SJSA1 (cell line): ENCODE data around the gene VMO1. TPM values are rescaled to one million over a fixed set of nuclear protein-coding genes. Genes with fewer than 3 reads are reported as not detected.

Source experiments
- DNase-seq, 2 experiments: peaks; one replicate each; pipeline ENCODE4 v3.0.0-alpha.2; 2015 to 2020; ENCODE audit warnings: low spot score in 2 of 2, low read depth in 1 of 2
- H3K27ac ChIP-seq: fragments of 250-450 bp; sonication (Bioruptor Pico); 2 replicates; pipeline ENCODE4 v1.5.1; 2020; ENCODE audit warnings: mild to moderate bottlenecking, moderate library complexity
- H3K27me3 ChIP-seq: fragments of 250-450 bp; sonication (Bioruptor Pico); replicated peaks from 2 replicates; pipeline ENCODE4 v1.5.1; 2020; ENCODE audit warnings: mild to moderate bottlenecking, moderate library complexity
- H3K36me3 ChIP-seq: fragments of 250-450 bp; sonication (Bioruptor Pico); 2 replicates; pipeline ENCODE4 v1.5.1; 2020; ENCODE audit warnings: mild to moderate bottlenecking
- H3K4me1 ChIP-seq: fragments of 250-450 bp; sonication (Bioruptor Pico); replicated peaks from 2 replicates; pipeline ENCODE4 v1.6.1; 2021; ENCODE audit warnings: mild to moderate bottlenecking
- H3K4me3 ChIP-seq: fragments of 250-450 bp; sonication (Bioruptor Pico); 2 replicates; pipeline ENCODE4 v1.5.1; 2020; ENCODE audit warnings: mild to moderate bottlenecking
- H3K9me3 ChIP-seq: fragments of 250-450 bp; sonication (Bioruptor Pico); replicated peaks from 2 replicates; pipeline ENCODE4 v1.5.1; 2020; ENCODE audit warnings: mild to moderate bottlenecking
- total RNA-seq: library from RNA; depleted of rRNA; stranded (reverse); fragments of >200 nt; shearing (Covaris generic); gene quantifications from 2 replicates; pipeline ENCODE4 v1.2.3, GENCODE V29; 2014

VMO1 gene
- total RNA-seq, 1 experiment from 2014 or later, result not detected

DNA sequence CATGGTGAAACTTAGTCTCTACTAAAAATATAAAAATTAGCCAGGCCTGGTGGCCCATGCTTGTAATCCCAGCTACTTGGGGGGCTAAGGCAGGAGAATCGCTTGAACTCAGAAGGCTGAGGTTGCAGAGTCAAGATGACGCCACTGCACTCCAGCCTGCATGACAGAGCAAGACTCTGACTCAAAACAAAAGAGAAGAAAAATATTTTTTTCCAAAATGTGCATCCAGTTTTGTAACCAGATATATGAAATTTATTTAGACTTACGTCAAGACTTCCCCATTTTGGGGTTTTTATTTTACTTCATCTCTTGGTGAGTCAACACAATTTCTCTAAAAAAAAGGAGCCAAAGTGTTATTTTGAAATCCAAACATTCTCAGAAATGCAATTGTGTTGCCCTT lies 20.0 kb downstream of the VMO1 start:
- H3K27me3 ChIP-seq, result peaks cover 5% of the 10 kb centered on the region; the same call in 1 of the 2 replicates
- no peaks in the 10 kb centered on the region for H3K9me3 ChIP-seq
- H3K27ac ChIP-seq, result no peak overlapping the region
- H3K4me1 ChIP-seq, result no peaks in the 10 kb centered on the region
- no peak overlapping the region for H3K4me3 ChIP-seq
- H3K36me3 ChIP-seq, result no peaks in the 10 kb centered on the region
- no peak for DNase-seq

DNA sequence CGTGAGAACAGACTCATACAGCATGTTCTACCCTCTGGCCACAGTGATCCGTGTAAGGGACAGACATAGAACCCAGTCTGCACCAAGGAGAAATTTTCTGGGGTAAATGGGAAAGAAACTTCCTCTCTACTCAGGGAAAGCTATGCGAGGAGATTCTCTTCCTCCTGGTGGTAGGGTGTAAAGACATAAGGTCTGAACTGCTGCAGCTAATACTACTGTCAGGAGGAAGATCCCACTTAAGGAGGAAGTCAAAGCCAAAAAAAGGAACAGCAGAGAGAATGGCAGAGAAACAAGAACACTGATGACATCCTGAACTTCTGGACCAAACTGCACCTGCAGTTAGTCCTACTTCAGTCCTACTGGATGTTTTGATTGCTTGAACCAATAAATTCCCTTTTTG lies 21.6 kb downstream of the VMO1 start:
- no peak overlapping the region for H3K27ac ChIP-seq
- peaks cover 5% of the 10 kb centered on the region; the same call in 1 of the 2 replicates for H3K27me3 ChIP-seq
- no peak overlapping the region for H3K4me3 ChIP-seq
- no peaks in the 10 kb centered on the region for H3K9me3 ChIP-seq
- H3K4me1 ChIP-seq, result no peaks in the 10 kb centered on the region
- H3K36me3 ChIP-seq, result no peaks in the 10 kb centered on the region
- no peak for DNase-seq

DNA sequence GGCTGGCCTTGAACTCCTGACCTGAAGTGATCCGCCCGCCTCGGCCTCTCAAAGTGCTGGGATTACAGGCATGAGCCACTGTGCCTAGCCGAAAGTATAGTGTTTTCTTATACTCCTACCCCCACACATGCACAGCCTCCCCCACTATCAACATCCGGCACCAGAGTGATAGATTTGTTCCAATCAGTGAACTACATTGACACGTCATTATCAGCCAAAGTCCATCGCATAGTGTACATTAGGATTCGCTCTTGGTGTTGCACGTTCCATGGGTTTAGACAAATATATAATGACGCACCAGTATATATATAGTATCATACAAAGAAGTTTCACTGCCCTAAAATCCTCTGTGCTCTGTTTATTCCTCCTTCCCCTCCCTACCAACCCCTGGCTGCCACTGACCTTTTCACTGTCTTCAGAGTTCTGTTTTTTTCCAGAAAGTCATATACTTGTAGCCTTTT lies 26.4 kb downstream of the VMO1 start:
- H3K36me3 ChIP-seq, result no peaks in the 10 kb centered on the region
- H3K27me3 ChIP-seq, result peaks cover 27% of the 10 kb centered on the region
- no peak for DNase-seq
- no peaks in the 10 kb centered on the region for H3K4me1 ChIP-seq
- no peaks in the 10 kb centered on the region for H3K9me3 ChIP-seq
- H3K27ac ChIP-seq, result no peak overlapping the region
- no peak overlapping the region for H3K4me3 ChIP-seq

GRCh38 chr17:4753392-4753791 lies 32.8 kb downstream of the VMO1 start:
- no peaks in the 10 kb centered on the region for H3K9me3 ChIP-seq
- no peaks in the 10 kb centered on the region for H3K36me3 ChIP-seq
- no peak overlapping the region for H3K4me3 ChIP-seq
- no peak for DNase-seq
- no peaks in the 10 kb centered on the region for H3K4me1 ChIP-seq
- peaks cover 46% of the 10 kb centered on the region for H3K27me3 ChIP-seq
- H3K27ac ChIP-seq, result no peak overlapping the region

DNA sequence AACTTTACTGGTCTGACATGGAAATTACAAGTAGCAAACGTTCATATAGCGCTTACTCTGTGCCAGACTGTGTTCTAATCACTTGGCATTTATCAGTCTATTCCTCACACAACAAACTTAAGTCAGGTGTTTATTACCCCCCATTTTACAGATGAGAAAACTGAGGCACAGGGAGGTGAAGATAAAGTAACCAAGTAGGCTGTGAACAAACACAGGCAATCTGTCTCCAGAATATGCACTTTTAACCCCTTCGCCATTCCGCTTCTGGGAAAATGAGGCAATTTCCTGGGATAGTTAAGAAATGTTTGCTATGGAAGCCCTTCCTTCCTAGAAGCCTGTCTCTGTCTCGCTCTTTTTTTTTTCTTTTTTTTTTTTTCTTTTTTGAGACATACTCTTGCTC lies 34.2 kb downstream of the VMO1 start:
- Histone ChIP-seq H3K36me3 (no peaks in the 10 kb centered on the region), H3K27me3 (peaks cover 41% of the 10 kb centered on the region), H3K9me3 (no peaks in the 10 kb centered on the region), H3K27ac (no peak overlapping the region), H3K4me3 (no peak overlapping the region), H3K4me1 (no peaks in the 10 kb centered on the region)
- DNase-seq, result no peak

DNA sequence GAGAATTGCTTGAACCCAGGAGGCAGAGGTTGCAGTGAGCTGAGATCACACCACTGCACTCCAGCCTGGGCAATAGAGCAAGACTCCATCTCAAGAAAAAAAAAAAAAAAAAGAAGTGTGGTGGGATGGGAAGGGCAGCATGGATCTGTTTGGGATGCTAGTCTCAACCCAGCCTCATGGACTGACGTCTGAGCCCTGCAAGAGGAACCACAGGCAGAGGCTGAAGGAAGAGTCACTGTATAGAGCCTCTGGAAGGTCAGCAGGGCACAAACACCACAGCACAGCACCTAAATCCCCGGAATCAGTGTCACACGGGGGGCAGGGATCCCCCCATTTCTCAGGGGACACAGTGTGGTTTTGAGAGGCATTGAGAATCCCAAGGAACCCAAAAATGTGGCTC lies 35.6 kb downstream of the VMO1 start:
- Histone ChIP-seq H3K9me3 (no peaks in the 10 kb centered on the region), H3K27ac (no peak overlapping the region), H3K36me3 (no peaks in the 10 kb centered on the region), H3K4me3 (no peak overlapping the region), H3K4me1 (no peaks in the 10 kb centered on the region), H3K27me3 (peaks cover 38% of the 10 kb centered on the region)
- DNase-seq, result no peak

DNA sequence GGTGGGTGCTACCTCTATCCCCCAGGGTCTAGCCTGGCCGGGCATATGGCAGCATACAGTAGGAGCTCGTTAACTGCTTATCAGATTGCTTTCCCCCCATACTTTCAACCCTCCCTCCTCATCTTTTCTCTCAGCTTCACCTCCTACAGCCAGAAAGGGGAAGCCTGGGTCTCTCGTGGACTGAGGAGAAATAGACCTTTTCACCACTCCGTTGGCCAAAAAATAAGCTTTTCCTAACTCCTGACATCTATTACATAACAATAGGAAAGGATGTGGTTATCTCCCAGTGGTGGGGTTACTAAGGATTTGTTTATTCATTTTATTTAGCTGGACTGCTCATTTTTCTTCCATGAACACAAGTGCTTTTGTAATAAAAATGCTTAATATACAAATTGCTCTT lies 37.5 kb downstream of the VMO1 start:
- Histone ChIP-seq H3K4me3 (no peak overlapping the region), H3K36me3 (no peaks in the 10 kb centered on the region), H3K27me3 (peaks cover 30% of the 10 kb centered on the region)

GRCh38 chr17:4747847-4748246 lies 38.3 kb downstream of the VMO1 start:
- H3K27me3 ChIP-seq, result peaks cover 26% of the 10 kb centered on the region

More for the DNA sequence above, 37.5 kb downstream of the VMO1 start:
- Histone ChIP-seq H3K9me3 (no peaks in the 10 kb centered on the region), H3K27ac (no peak overlapping the region), H3K4me1 (no peaks in the 10 kb centered on the region)
- no peak for DNase-seq

GRCh38 chr17:4744999-4745969 lies 40.9 kb downstream of the VMO1 start:
- no peaks in the 10 kb centered on the region for H3K4me1 ChIP-seq
- no peaks in the 10 kb centered on the region for H3K36me3 ChIP-seq
- peaks cover 28% of the 10 kb centered on the region for H3K27me3 ChIP-seq
- no peak overlapping the region for H3K27ac ChIP-seq
- no peak overlapping the region for H3K4me3 ChIP-seq
- no peak for DNase-seq
- no peaks in the 10 kb centered on the region for H3K9me3 ChIP-seq

More at GRCh38 chr17:4747847-4748246, 38.3 kb downstream of the VMO1 start:
- Histone ChIP-seq H3K9me3 (no peaks in the 10 kb centered on the region), H3K27ac (no peak overlapping the region), H3K4me3 (no peak overlapping the region), H3K36me3 (no peaks in the 10 kb centered on the region), H3K4me1 (no peaks in the 10 kb centered on the region)
- no peak for DNase-seq

- Histone ChIP-seq H3K27ac (no peak overlapping the region), H3K4me1 (peaks cover 11% of the 10 kb centered on the region), H3K9me3 (peaks cover 3% of the 10 kb centered on the region; the same call in 1 of the 2 replicates), H3K36me3 (0 out of 2 replicates have a peak, but pooled peaks cover 3% of the 10 kb centered on the region), H3K4me3 (no peak overlapping the region), H3K27me3 (peaks cover 30% of the 10 kb centered on the region)
- no peak for DNase-seq
Observed at GRCh38 chr17:4743898-4744297, 42.3 kb downstream of the VMO1 start.

- Histone ChIP-seq H3K9me3 (peaks cover 3% of the 10 kb centered on the region; the same call in 1 of the 2 replicates), H3K36me3 (0 out of 2 replicates have a peak, but pooled peaks cover 3% of the 10 kb centered on the region), H3K27ac (no peak overlapping the region), H3K4me1 (peaks cover 14% of the 10 kb centered on the region), H3K4me3 (no peak overlapping the region), H3K27me3 (peaks cover 29% of the 10 kb centered on the region)
- DNase-seq, result no peak
Observed at GRCh38 chr17:4743216-4743615, 42.9 kb downstream of the VMO1 start.

DNA sequence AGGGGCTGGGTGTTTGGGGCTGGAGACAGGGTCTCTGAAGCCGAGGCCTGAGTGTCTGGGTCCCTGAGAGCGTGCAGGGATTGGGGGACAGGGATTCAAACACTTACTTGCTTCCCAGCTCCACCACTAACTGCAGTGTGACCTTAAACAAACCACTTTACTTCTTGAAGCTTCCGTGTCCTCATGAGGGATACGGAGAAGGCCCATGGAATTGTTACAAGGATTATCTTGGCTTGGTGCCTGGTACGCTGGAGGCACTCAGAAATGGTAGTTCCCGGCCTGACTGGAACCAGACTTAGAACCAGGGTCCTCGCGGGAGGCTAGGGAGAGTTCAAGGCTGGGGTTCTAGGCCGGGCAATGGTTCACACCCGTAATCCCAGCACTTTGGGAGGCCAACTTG lies 43.5 kb downstream of the VMO1 start:
- peaks cover 14% of the 10 kb centered on the region for H3K4me1 ChIP-seq
- H3K9me3 ChIP-seq, result peaks cover 3% of the 10 kb centered on the region; the same call in 1 of the 2 replicates
- 0 out of 2 replicates have a peak, but pooled peaks cover 3% of the 10 kb centered on the region for H3K36me3 ChIP-seq
- H3K27me3 ChIP-seq, result peaks cover 31% of the 10 kb centered on the region
- no peak overlapping the region for H3K4me3 ChIP-seq
- no peak overlapping the region for H3K27ac ChIP-seq
- DNase-seq, result no peak

DNA sequence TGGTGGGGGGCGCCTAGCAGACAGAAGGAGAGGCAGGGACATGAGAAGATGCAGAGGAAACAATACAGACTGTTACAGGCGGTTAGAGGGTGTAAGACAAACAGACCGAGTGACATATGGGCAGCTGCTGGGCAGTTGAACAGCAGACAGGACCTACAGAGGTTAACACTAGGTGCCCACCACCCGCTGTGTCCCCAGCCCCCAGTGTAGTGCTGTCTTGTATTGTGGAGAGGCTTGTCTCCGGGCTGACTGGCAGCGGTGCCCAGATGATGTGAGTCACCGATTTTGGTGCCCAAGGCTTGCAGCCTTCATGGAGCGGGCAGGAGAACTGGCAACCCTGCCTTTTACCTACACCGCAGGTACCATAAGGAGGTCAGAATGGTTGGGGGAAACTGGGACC lies 44.0 kb downstream of the VMO1 start:
- Histone ChIP-seq H3K4me3 (no peak overlapping the region), H3K27me3 (peaks cover 32% of the 10 kb centered on the region), H3K36me3 (0 out of 2 replicates have a peak, but pooled peaks cover 3% of the 10 kb centered on the region), H3K27ac (no peak overlapping the region), H3K9me3 (peaks cover 3% of the 10 kb centered on the region; the same call in 1 of the 2 replicates), H3K4me1 (peaks cover 14% of the 10 kb centered on the region)
- no peak for DNase-seq

DNA sequence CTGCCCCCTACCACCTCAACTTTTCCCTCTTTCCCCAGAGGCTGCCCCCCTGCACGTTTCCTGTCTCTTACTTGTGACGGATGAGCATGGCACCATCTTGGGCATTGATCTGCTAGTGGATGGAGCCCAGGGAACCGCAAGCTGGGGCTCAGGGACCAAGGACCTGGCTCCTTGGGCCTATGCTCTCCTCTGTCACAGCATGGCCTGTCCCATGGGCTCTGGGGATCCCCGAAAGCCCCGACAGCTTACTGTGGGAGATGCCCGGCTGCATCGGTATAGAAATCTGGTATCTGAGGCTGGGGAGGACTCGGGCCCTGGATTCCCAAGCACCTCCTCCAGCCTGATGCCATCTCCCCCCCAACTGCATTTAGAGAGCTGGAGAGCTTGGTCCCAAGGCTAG lies 44.6 kb downstream of the VMO1 start:
- no peak overlapping the region for H3K27ac ChIP-seq
- peaks cover 3% of the 10 kb centered on the region; the same call in 1 of the 2 replicates for H3K9me3 ChIP-seq
- H3K4me1 ChIP-seq, result peaks cover 14% of the 10 kb centered on the region
- no peak overlapping the region for H3K4me3 ChIP-seq
- H3K36me3 ChIP-seq, result 0 out of 2 replicates have a peak, but pooled peaks cover 3% of the 10 kb centered on the region
- no peak for DNase-seq
- peaks cover 32% of the 10 kb centered on the region for H3K27me3 ChIP-seq
